Hepatocyte (in vitro differentiated cells): ENCODE data around the gene LDB2. TPM values are rescaled to one million over a fixed set of nuclear protein-coding genes. Genes with fewer than 3 reads are reported as not detected.

Experiments used
- DNase-seq: peaks from one replicate; pipeline ENCODE4 v3.0.0-alpha.2; 2016; ENCODE audit warnings: low spot score
- H2AFZ ChIP-seq: fragments of 200-600 bp; sonication (generic); 2 replicates; pipeline ENCODE4 v1.6.0; 2016; ENCODE audit warnings: antibody characterized with exemption, mild to moderate bottlenecking
- H3K27ac ChIP-seq: fragments of 200-600 bp; sonication (generic); 2 replicates; pipeline ENCODE4 v1.5.1; 2016; ENCODE audit warnings: mild to moderate bottlenecking
- H3K27me3 ChIP-seq: fragments of 200-600 bp; sonication (generic); 2 replicates; pipeline ENCODE4 v1.6.1; 2016
- H3K36me3 ChIP-seq: fragments of 200-600 bp; sonication (generic); replicated peaks from 2 replicates; pipeline ENCODE4 v1.5.1; 2016; ENCODE audit warnings: low read depth; ENCODE audit not compliant: insufficient read depth
- H3K4me1 ChIP-seq: fragments of 200-600 bp; sonication (generic); 2 replicates; pipeline ENCODE4 v1.5.1; 2016; ENCODE audit warnings: mild to moderate bottlenecking, moderate library complexity; ENCODE audit not compliant: insufficient read depth
- H3K4me2 ChIP-seq: fragments of 200-600 bp; sonication (generic); 2 replicates; pipeline ENCODE4 v1.6.0; 2016
- H3K4me3 ChIP-seq: fragments of 200-600 bp; sonication (generic); 2 replicates; pipeline ENCODE4 v1.5.1; 2016; ENCODE audit warnings: mild to moderate bottlenecking
- H3K79me2 ChIP-seq: fragments of 200-600 bp; sonication (generic); 2 replicates; pipeline ENCODE4 v1.6.0; 2017; ENCODE audit warnings: mild to moderate bottlenecking
- H3K9me2 ChIP-seq: fragments of 200-600 bp; sonication (generic); replicated peaks from 2 replicates; pipeline ENCODE4 v1.6.0; 2017; ENCODE audit warnings: mild to moderate bottlenecking; ENCODE audit not compliant: insufficient read depth
- H3K9me3 ChIP-seq: fragments of 200-600 bp; sonication (generic); 2 replicates; pipeline ENCODE4 v1.5.1; 2016; ENCODE audit warnings: low read depth, mild to moderate bottlenecking
- H4K20me1 ChIP-seq: fragments of 200-600 bp; sonication (generic); 2 replicates; pipeline ENCODE4 v1.6.0; 2016; ENCODE audit warnings: mild to moderate bottlenecking; ENCODE audit not compliant: insufficient read depth, poor library complexity, severe bottlenecking
- CTCF ChIP-seq: fragments of 200-600 bp; sonication (generic); IDR thresholded peaks from 2 replicates; pipeline ENCODE4 v1.5.1; 2016; ENCODE audit warnings: antibody characterized with exemption, mild to moderate bottlenecking; ENCODE audit not compliant: poor library complexity
- EZH2 ChIP-seq: fragments of 200-600 bp; sonication (generic); IDR thresholded peaks from 2 replicates; pipeline ENCODE4 v1.6.1; 2016; ENCODE audit warnings: antibody characterized with exemption, mild to moderate bottlenecking, borderline replicate concordance
- EZH2phosphoT487 ChIP-seq: fragments of 200-600 bp; sonication (generic); IDR thresholded peaks from one replicate; pipeline ENCODE4 v1.6.1; 2018; ENCODE audit warnings: antibody characterized with exemption, mild to moderate bottlenecking, low read depth, moderate library complexity; ENCODE audit not compliant: unreplicated experiment, severe bottlenecking
- WGBS: methylation state at CpG from one replicate; pipeline ENCODE4 v1.1.6; 2016; ENCODE audit warnings: low lambda C conversion rate; ENCODE audit errors: missing lambda C conversion rate; 5-methylcytosine and 5-hydroxymethylcytosine counted together
- polyA plus RNA-seq: library from polyadenylated mRNA; unstranded; fragments of >200 nt; fragmentation: Nextera tagmentation; extraction: Ambion mirVana; gene quantifications from 2 replicates; pipeline ENCODE4 v1.2.1, GENCODE V29; 2016
- total RNA-seq: library from RNA; depleted of rRNA; stranded (reverse); fragments of >200 nt; gene quantifications from 2 replicates; pipeline ENCODE4 v1.2.3, GENCODE V29; 2014

The LDB2 gene
- total and polyA plus RNA-seq, 2 experiments from 2014 or later = 8.7 to 20.3 TPM

DNA sequence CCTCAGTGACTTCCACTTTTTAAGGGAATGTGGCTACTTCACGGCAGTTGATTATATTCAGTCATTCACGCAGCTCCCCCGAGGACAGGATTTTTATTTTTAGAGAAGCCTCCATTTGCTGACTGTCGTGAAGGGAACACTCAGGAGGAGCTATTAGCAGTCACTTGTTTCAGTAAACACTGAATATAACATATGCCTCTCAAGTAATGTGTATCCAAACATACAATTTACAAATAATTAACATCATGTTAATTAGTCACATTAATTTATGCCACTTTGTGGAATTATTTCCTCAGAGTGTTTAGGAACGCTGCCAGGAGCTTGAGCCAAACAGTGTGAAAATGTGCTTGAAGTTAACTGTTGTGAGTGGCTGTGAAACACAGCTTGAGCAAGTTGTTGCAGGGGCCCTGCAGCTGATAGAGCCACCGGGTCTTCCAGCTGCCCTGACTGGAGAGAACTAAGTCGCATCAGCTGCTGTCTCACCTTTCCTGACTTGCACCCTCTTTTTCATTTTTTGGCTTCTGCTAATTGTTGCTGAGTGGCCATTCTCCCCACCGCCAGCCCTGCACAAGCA is 245.6 kb downstream of the LDB2 start:
- 83% methylated on average over 8 of the region's 8 CpGs for WGBS
- TF ChIP-seq EZH2phosphoT487 (no peak), EZH2 (no peak), CTCF (no peak)
- no peak overlapping the region for H3K4me2 ChIP-seq

GRCh38 chr4:16646459-16646858 is 252.0 kb downstream of the LDB2 start:
- H3K4me2 ChIP-seq = no peak overlapping the region
- no peaks in the 10 kb centered on the region for H3K36me3 ChIP-seq
- H3K27ac ChIP-seq = no peak overlapping the region
- WGBS = 89% methylated on average over 4 of the region's 4 CpGs
- no peaks in the 10 kb centered on the region for H3K9me2 ChIP-seq
- no peak for DNase-seq
- no peaks in the 10 kb centered on the region for H3K9me3 ChIP-seq
- no peaks in the 10 kb centered on the region for H4K20me1 ChIP-seq
- H3K79me2 ChIP-seq = no peaks in the 10 kb centered on the region
- no peaks in the 10 kb centered on the region for H3K27me3 ChIP-seq
- no peaks in the 10 kb centered on the region for H3K4me1 ChIP-seq
- no peak overlapping the region for H2AFZ ChIP-seq
- TF ChIP-seq CTCF = no peak
- TF ChIP-seq EZH2 = no peak
- TF ChIP-seq EZH2phosphoT487 = no peak
- no peak overlapping the region for H3K4me3 ChIP-seq

More for the DNA sequence above, 245.6 kb downstream of the LDB2 start:
- Histone ChIP-seq H3K9me2 (no peaks in the 10 kb centered on the region), H3K9me3 (no peaks in the 10 kb centered on the region), H2AFZ (no peak overlapping the region), H4K20me1 (no peaks in the 10 kb centered on the region), H3K4me1 (no peaks in the 10 kb centered on the region), H3K27ac (no peak overlapping the region), H3K36me3 (no peaks in the 10 kb centered on the region), H3K4me3 (no peak overlapping the region), H3K79me2 (no peaks in the 10 kb centered on the region), H3K27me3 (no peaks in the 10 kb centered on the region)
- no peak for DNase-seq

DNA sequence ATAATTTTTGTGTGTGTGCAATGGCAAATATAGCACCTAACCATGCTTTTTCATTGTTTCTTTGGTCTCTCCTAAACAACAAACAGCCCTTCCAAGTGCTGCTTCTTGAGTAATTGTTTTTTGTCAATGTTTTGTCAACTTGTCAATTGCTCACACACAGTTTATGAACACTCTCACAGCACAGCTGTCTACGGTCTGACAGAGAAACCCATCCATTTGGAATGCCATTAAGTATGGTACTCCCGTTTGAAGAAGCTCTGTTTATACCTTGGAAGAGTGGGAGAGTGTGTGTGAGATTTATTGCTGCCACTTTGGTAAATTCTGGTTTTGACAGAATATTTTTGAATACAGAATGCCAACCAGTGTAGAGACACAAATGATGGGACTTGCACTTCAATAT is 254.6 kb downstream of the LDB2 start:
- WGBS = 59% methylated on average over 2 of the region's 2 CpGs
- Histone ChIP-seq H2AFZ (no peak overlapping the region), H3K9me2 (no peaks in the 10 kb centered on the region), H3K27me3 (no peaks in the 10 kb centered on the region), H3K4me1 (no peaks in the 10 kb centered on the region), H3K27ac (no peak overlapping the region), H3K36me3 (no peaks in the 10 kb centered on the region), H3K9me3 (no peaks in the 10 kb centered on the region), H4K20me1 (no peaks in the 10 kb centered on the region), H3K79me2 (no peaks in the 10 kb centered on the region), H3K4me3 (no peak overlapping the region), H3K4me2 (no peak overlapping the region)
- DNase-seq = no peak
- TF ChIP-seq CTCF = no peak
- TF ChIP-seq EZH2phosphoT487 = no peak
- no peak for TF ChIP-seq EZH2

DNA sequence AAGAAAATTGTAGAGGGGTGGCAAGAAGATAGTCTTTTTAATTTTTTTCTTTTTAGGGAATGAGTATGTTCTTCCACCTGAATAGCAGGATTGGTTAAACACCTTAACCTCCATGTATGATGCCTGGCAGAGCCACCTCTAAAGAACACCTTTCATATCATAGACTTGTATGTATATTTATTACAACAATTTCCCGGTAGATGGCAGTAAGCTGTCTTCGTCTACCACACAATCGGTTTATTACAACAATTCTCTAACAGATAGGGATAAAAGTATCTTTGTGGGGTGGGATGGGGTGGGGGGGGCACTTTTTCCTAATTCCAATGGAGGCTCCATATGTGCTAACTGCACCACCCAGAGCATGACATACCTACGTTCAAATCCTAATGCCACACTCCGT is 255.5 kb downstream of the LDB2 start:
- Histone ChIP-seq H3K4me1 (no peaks in the 10 kb centered on the region), H4K20me1 (no peaks in the 10 kb centered on the region), H3K27ac (no peak overlapping the region), H2AFZ (no peak overlapping the region), H3K9me2 (no peaks in the 10 kb centered on the region), H3K79me2 (no peaks in the 10 kb centered on the region), H3K9me3 (no peaks in the 10 kb centered on the region), H3K36me3 (no peaks in the 10 kb centered on the region), H3K27me3 (no peaks in the 10 kb centered on the region), H3K4me2 (no peak overlapping the region), H3K4me3 (no peak overlapping the region)
- no peak for DNase-seq
- 90% methylated on average over 5 of the region's 5 CpGs for WGBS
- TF ChIP-seq EZH2 (no peak), CTCF (peak; percentile 3)
